Spleen (tissue), 11 donors: ENCODE results near the gene NTF4. TPM values are rescaled to one million over a fixed set of nuclear protein-coding genes. Genes with fewer than 3 reads are reported as not detected.
A peak's percentile ranks its signal among the peaks of the same experiment; 100 is the strongest.
"Not testable (repeated sequence)": the region's sequence is repeated elsewhere in the genome, so short reads cannot be mapped to it uniquely, and the experiment has no call there.

ENCODE experiments used
- DNase-seq: peaks from one replicate; pipeline ENCODE4 v3.0.0-alpha.2; 2020
- H3K27ac ChIP-seq, 8 donors: fragments of 200-600 bp; sonication (generic) in 7 of 8; 1 replicate in 4 of 8; 2 replicates in 4 of 8; pipeline versions ENCODE4 v1.5.0 to v1.8.0; 2016 to 2021; ENCODE audit warnings: inconsistent platforms in 4 of 8, mild to moderate bottlenecking in 4 of 8, moderate library complexity in 1 of 8
- H3K27me3 ChIP-seq, 7 donors: fragments of 200-600 bp; sonication (generic) in 6 of 7; replicated peaks in 1 of 7; 1 replicate in 4 of 7; 2 replicates in 3 of 7; pipeline versions ENCODE4 v1.5.0 to v1.8.0; 2016 to 2021; ENCODE audit warnings: inconsistent platforms in 3 of 7, mild to moderate bottlenecking in 1 of 7
- H3K36me3 ChIP-seq, 6 donors: fragments of 200-600 bp; sonication (generic) in 5 of 6; 1 replicate in 4 of 6; 2 replicates in 2 of 6; pipeline versions ENCODE4 v1.5.0 to v1.8.0; 2016 to 2021; ENCODE audit warnings: inconsistent platforms in 2 of 6
- H3K4me1 ChIP-seq, 6 donors: fragments of 200-600 bp; sonication (generic) in 5 of 6; 1 replicate in 3 of 6; 2 replicates in 3 of 6; pipeline versions ENCODE4 v1.5.0 to v1.8.0; 2016 to 2021; ENCODE audit warnings: inconsistent platforms in 3 of 6
- H3K4me3 ChIP-seq, 8 donors: fragments of 200-600 bp; sonication (generic) in 7 of 8; 1 replicate in 4 of 8; 2 replicates in 4 of 8; pipeline versions ENCODE4 v1.5.0 to v1.8.0; 2016 to 2021; ENCODE audit warnings: inconsistent platforms in 4 of 8, mild to moderate bottlenecking in 4 of 8, moderate library complexity in 2 of 8
- H3K9me3 ChIP-seq, 8 donors: fragments of 200-600 bp; sonication (generic) in 7 of 8; 1 replicate in 4 of 8; 2 replicates in 4 of 8; pipeline versions ENCODE4 v1.5.0 to v1.8.0; 2016 to 2021; ENCODE audit warnings: inconsistent platforms in 4 of 8
- POLR2A ChIP-seq, 3 donors: fragments of 450-650 bp; IDR thresholded peaks; one replicate each; pipeline ENCODE4 v1.5.1; 2017; ENCODE audit warnings: antibody characterized with exemption in 3 of 3, mild to moderate bottlenecking in 1 of 3
- POLR2AphosphoS5 ChIP-seq, 3 donors: sonication (generic); formaldehyde crosslinking; IDR thresholded peaks; one replicate each; pipeline ENCODE4 v1.5.1; 2017; ENCODE audit warnings: antibody characterized with exemption in 3 of 3
- WGBS, 5 donors: extraction: QIAGEN DNeasy Blood & Tissue Kit in 3 of 5; methylation state at CpG; one replicate each; pipeline versions ENCODE4 v1.1.5 to v1.1.7; 2013 to 2018; 5-methylcytosine and 5-hydroxymethylcytosine counted together
- intact Hi-C: fragments of 100-400 bp; cut with DNase I; formaldehyde crosslinking; loops from one replicate; pipeline ENCODE4 v1.15.0; 2023; ENCODE audit warnings: low total_unique reads
- polyA plus RNA-seq, 3 donors: library from polyadenylated mRNA; stranded (reverse); fragments of 200-250 nt; gene quantifications; one replicate each; pipeline ENCODE4 v1.2.1, GENCODE V29; 2013
- total RNA-seq, 7 donors: library from RNA; depleted of rRNA in 3 of 7; stranded (reverse); fragments of >200 nt in 3 of 7; fragmentation: NEBNext Ultra II Directional in 4 of 7; extraction: Animal tissue kit (Norgen Biotek cat#: 25700) in 4 of 7; gene quantifications; one replicate each; pipeline versions ENCODE4 v1.1.0 to v1.2.1, GENCODE V29; 2016 to 2021
- TF ChIP-seq, protein P1 (sequence below), 11 experiments: fragments of 200-600 bp in 7 of 11; fragments of 450-650 bp in 4 of 11; sonication (generic) in 4 of 11; IDR thresholded peaks in 8 of 11; conservative IDR thresholded peaks in 3 of 11; 1 replicate in 7 of 11; 2 replicates in 4 of 11; pipeline versions ENCODE4 v1.4.0 to v1.8.0; 2016 to 2021; ENCODE audit warnings: antibody characterized with exemption in 11 of 11, inconsistent platforms in 4 of 11, mild to moderate bottlenecking in 1 of 11
- donor health status: healthy with polysubstance abuse.
- donor health status: DM: no; HTN: no; CAD: no; lungs with moderate emphysema.
- donor health status: DM: no; HTN: no; CAD: no.
- donor health status: Bipolar disorder and iron deficiency.
- donor health status: healthy.
- donor health status: DM: no; HTN: no; CAD: no.
- donor health status: DM: yes; HTN: yes; CAD: no.

The NTF4 gene
- total and polyA plus RNA-seq, 10 donors: not detected

DNA sequence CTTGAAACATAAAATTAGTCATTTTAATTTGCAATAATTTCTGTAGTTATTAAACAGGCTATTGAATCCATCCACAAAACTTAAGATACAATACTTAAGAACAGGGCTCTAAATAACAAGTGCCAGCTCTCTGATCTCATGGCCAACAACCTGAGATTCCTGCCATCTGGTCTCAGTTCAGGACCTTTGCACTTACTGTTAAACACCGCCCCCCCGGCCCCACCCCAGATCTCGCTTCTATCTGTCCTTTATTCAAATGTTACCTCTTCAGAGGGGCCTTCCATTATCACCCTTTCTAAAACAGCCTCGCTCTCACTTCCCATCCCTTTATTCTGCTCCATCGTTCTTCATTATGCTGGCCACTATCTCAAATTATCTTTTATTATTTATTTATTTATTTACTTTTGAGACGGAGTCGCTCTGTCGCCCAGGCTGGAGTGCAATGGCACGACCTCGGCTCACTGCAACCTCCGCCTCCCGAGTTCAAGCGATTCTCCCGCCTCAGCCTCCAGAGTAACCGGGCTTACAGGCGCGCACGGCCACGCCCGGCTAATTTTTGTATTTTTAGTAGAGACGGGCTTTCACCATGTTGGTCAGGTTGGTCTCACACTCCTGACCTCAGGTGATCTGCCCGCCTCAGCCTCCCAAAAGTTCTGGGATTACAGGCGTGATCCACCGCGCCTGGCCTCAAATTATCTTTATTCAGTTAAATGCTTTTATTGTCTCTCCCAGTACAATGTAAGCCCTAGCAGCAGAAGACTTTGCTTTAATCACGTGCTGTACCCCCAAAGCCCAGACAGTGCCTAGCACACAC is 19.8 kb upstream of the NTF4 start:
- 72 to 78% (median 73%) methylated on average over 26 of the region's 26 CpGs for WGBS, 5 donors
- H3K27me3 ChIP-seq: no peaks in the 10 kb centered on the region
- H3K9me3 ChIP-seq: no peaks in the 10 kb centered on the region
- peaks cover 21 to 48% (median 41%) of the 10 kb centered on the region in 6 donors for H3K4me1 ChIP-seq
- intact Hi-C loops: no loop called here
- peak; percentile 78 for DNase-seq
- H3K4me3 ChIP-seq: peak overlapping the region; percentile 75 to 99 (median 95)
- peak overlapping the region; percentile 86 to 96 (median 92) for H3K27ac ChIP-seq
- peaks cover 0 to 32% (median 20%) of the 10 kb centered on the region in 6 donors for H3K36me3 ChIP-seq
- TF ChIP-seq POLR2AphosphoS5 (IDR thresholded peaks at IDR 0.05): no peak
- TF ChIP-seq, protein P1, sequence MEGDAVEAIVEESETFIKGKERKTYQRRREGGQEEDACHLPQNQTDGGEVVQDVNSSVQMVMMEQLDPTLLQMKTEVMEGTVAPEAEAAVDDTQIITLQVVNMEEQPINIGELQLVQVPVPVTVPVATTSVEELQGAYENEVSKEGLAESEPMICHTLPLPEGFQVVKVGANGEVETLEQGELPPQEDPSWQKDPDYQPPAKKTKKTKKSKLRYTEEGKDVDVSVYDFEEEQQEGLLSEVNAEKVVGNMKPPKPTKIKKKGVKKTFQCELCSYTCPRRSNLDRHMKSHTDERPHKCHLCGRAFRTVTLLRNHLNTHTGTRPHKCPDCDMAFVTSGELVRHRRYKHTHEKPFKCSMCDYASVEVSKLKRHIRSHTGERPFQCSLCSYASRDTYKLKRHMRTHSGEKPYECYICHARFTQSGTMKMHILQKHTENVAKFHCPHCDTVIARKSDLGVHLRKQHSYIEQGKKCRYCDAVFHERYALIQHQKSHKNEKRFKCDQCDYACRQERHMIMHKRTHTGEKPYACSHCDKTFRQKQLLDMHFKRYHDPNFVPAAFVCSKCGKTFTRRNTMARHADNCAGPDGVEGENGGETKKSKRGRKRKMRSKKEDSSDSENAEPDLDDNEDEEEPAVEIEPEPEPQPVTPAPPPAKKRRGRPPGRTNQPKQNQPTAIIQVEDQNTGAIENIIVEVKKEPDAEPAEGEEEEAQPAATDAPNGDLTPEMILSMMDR (IDR thresholded peaks at IDR 0.05 in 8 of 11, conservative IDR thresholded peaks at IDR 0.05 in 3 of 11): no peak

DNA sequence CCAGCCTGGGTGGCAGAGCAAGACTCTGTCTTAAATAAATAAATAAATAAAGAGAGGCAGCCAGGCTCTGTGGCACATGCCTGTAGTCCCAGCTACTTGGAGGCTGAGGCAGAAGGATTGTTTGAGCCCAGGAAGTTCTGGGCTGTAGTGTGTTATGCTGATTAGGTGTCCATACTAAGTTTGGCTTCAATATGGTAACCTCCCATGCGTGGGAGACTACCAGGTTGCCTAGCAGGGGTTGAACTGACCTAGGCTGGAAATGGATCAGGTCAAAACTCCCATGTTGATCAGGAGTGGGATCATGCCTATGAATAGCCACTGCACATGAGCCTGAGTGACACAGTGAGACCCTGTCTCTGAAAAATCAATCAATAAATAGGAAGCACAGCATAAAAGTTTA is 16.7 kb upstream of the NTF4 start:
- WGBS, 5 donors: 50 to 86% (median 83%) methylated on average over 1 of the region's 1 CpG
- Histone ChIP-seq H3K36me3 (peaks cover 0 to under 1% (median 0%) of the 10 kb centered on the region in 6 donors), H3K27ac (no peak overlapping the region), H3K9me3 (no peaks in the 10 kb centered on the region), H3K4me1 (peaks cover 5 to 17% (median 13%) of the 10 kb centered on the region in 6 donors), H3K27me3 (peaks cover 0 to 7% (median 0%) of the 10 kb centered on the region in 7 donors), H3K4me3 (no peak overlapping the region)
- intact Hi-C loops: no loop called here
- no peak for DNase-seq
- TF ChIP-seq, protein P1 (IDR thresholded peaks at IDR 0.05 in 8 of 11, conservative IDR thresholded peaks at IDR 0.05 in 3 of 11): no peak
- TF ChIP-seq POLR2AphosphoS5 (IDR thresholded peaks at IDR 0.05): no peak
- no peak for TF ChIP-seq POLR2A (IDR thresholded peaks at IDR 0.05)

DNA sequence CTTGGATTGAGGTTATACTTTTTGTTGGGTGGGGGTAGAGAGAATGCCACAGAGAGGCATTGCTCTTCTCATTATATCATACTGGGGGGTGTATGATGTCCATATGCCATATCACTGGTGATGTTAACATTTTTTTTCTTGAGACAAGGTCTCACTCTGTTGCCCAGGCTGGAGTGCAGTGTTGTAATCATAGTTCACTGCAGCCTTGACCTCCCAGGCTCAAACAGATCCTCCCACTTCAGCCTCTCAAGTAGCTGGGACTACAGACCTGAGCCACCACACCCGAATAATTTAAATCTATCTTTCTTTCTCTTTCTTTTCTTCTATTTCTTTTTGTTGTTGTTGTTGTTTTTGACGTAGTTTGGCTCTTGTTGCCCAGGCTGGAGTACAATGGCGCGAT is 15.8 kb upstream of the NTF4 start:
- H3K36me3 ChIP-seq: no peaks in the 10 kb centered on the region
- no peak overlapping the region for H3K4me3 ChIP-seq
- intact Hi-C loops: no loop called here
- peaks cover 0 to 15% (median 0%) of the 10 kb centered on the region in 7 donors for H3K27me3 ChIP-seq
- 70 to 91% (median 89%) methylated on average over 4 of the region's 4 CpGs for WGBS, 5 donors
- TF ChIP-seq POLR2AphosphoS5 (IDR thresholded peaks at IDR 0.05): no peak
- TF ChIP-seq POLR2A (IDR thresholded peaks at IDR 0.05): no peak
- TF ChIP-seq, protein P1 (IDR thresholded peaks at IDR 0.05 in 8 of 11, conservative IDR thresholded peaks at IDR 0.05 in 3 of 11): no peak
- DNase-seq: no peak
- H3K9me3 ChIP-seq: no peaks in the 10 kb centered on the region
- H3K4me1 ChIP-seq: peaks cover 3 to 10% (median 7%) of the 10 kb centered on the region in 6 donors
- no peak overlapping the region for H3K27ac ChIP-seq

DNA sequence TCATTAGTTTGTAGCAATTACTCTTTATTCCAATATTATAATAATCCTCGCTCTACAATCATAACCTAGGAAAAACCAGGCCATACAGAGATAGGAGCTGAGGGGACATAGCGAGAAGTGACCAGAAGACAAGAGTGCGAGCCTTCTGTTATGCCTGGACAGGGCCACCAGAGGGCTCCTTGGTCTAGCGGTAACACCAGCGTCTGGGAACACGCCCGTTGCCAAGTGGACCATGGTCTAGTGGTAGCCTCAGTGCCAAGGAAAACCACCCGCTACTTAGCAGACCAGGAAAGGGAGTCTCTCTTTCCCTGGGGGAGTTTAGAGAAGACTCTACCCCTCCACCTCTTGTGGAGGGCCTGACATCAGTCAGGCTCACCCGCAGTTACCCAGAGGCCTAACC is 10.3 kb upstream of the NTF4 start:
- H3K36me3 ChIP-seq, H3K4me3 ChIP-seq, H3K9me3 ChIP-seq, H3K27ac ChIP-seq, intact Hi-C loops: not testable (repeated sequence)
- H3K4me1 ChIP-seq: peaks cover 0 to 16% (median 6%) of the 10 kb centered on the region in 6 donors
- peak; percentile 78 for DNase-seq
- 15 to 27% (median 23%) methylated on average over 7 to 9 of the region's 9 CpGs for WGBS, 5 donors
- H3K27me3 ChIP-seq: peaks cover 0 to 70% (median 42%) of the 10 kb centered on the region in 7 donors
- TF ChIP-seq, protein P1 (IDR thresholded peaks at IDR 0.05 in 8 of 11, conservative IDR thresholded peaks at IDR 0.05 in 3 of 11): peak; percentile 43 to 75 (median 63)
